IMR-90 (cell line): ENCODE measurements around the gene ZNF3. TPM values are rescaled to one million over a fixed set of nuclear protein-coding genes. Genes with fewer than 3 reads are reported as not detected.

Source experiments
- ATAC-seq: fragments of 200-7000 bp; cut with Tn5 transposase; 2 replicates; pipeline ENCODE4 v1.9.1; 2020; ENCODE audit warnings: low read depth, mild to moderate bottlenecking, moderate library complexity
- BruUV-seq: library from RNA; stranded (reverse); fragments of 400-500 nt; replicated peaks from 2 replicates; lab custom pipeline; 2021; lab: Mats Ljungman, UMichigan
- CTCF ChIA-PET: fragments of 300-600 bp; formaldehyde crosslinking; extraction: SDS; loops from one replicate; lab custom pipeline; 2021; ENCODE audit warnings: antibody characterized with exemption; lab: Yijun Ruan, JAX
- POLR2A ChIA-PET: fragments of 300-600 bp; sonication (Branson Sonifier 250); formaldehyde crosslinking; loops from one replicate; lab custom pipeline; 2022; ENCODE audit warnings: antibody characterized with exemption; ENCODE audit not compliant: unreplicated experiment; lab: Charles Lee
- DNase-seq: peaks from one replicate; pipeline ENCODE4 v3.0.0; 2013
- H2AFZ ChIP-seq: replicated peaks from 2 replicates; pipeline ENCODE3; 2013; ENCODE audit warnings: low read length, mild to moderate bottlenecking; ENCODE audit not compliant: poor library complexity
- H2AK5ac ChIP-seq: 2 replicates; pipeline ENCODE4 v1.6.1; 2013; ENCODE audit warnings: low read depth, low read length, inconsistent platforms
- H2AK9ac ChIP-seq: replicated peaks from 2 replicates; pipeline ENCODE3; 2013; ENCODE audit warnings: mild to moderate bottlenecking, low read depth, low read length, moderate library complexity; ENCODE audit not compliant: poor library complexity
- H2BK120ac ChIP-seq: 2 replicates; pipeline ENCODE4 v1.6.1; 2013; ENCODE audit warnings: low read depth, low read length, inconsistent platforms
- H2BK15ac ChIP-seq: 3 replicates; pipeline ENCODE4 v1.6.1; 2013; ENCODE audit warnings: low read depth, low read length, inconsistent platforms
- H2BK20ac ChIP-seq: 2 replicates; pipeline ENCODE4 v1.6.1; 2013; ENCODE audit warnings: low read depth, mild to moderate bottlenecking, inconsistent platforms, low read length, moderate library complexity
- H2BK5ac ChIP-seq: 2 replicates; pipeline ENCODE4 v1.6.1; 2013; ENCODE audit warnings: mild to moderate bottlenecking, low read depth, low read length, inconsistent platforms; ENCODE audit not compliant: poor library complexity, severe bottlenecking
- H3K14ac ChIP-seq: replicated peaks from 2 replicates; pipeline ENCODE4 v1.6.1; 2013; ENCODE audit warnings: low read depth, low read length, inconsistent platforms
- H3K18ac ChIP-seq: 2 replicates; pipeline ENCODE4 v1.6.1; 2013; ENCODE audit warnings: low read depth, low read length, control low read depth
- H3K23ac ChIP-seq: 2 replicates; pipeline ENCODE4 v1.6.1; 2013; ENCODE audit warnings: low read depth, low read length, inconsistent platforms
- H3K27ac ChIP-seq: 2 replicates; pipeline ENCODE4 v1.5.1; 2013; ENCODE audit warnings: mild to moderate bottlenecking, control low read depth, low read length; ENCODE audit not compliant: insufficient read depth
- H3K27me3 ChIP-seq: 2 replicates; pipeline ENCODE4 v1.6.1; 2013; ENCODE audit warnings: low read length; ENCODE audit not compliant: control insufficient read depth, insufficient read depth
- H3K36me3 ChIP-seq: 2 replicates; pipeline ENCODE4 v1.6.1; 2013; ENCODE audit warnings: low read length, mixed read lengths; ENCODE audit not compliant: control insufficient read depth, insufficient read depth
- H3K4ac ChIP-seq: 2 replicates; pipeline ENCODE4 v1.6.1; 2013; ENCODE audit warnings: low read depth, low read length, inconsistent platforms
- H3K4me1 ChIP-seq: 2 replicates; pipeline ENCODE4 v1.6.1; 2013; ENCODE audit warnings: low read length, mixed read lengths; ENCODE audit not compliant: control insufficient read depth, insufficient read depth
- H3K4me2 ChIP-seq: 2 replicates; pipeline ENCODE4 v1.6.1; 2013; ENCODE audit warnings: low read depth, mild to moderate bottlenecking, control low read depth, low read length, moderate library complexity
- H3K4me3 ChIP-seq: 2 replicates; pipeline ENCODE4 v1.5.1; 2013; ENCODE audit warnings: low read depth, mild to moderate bottlenecking, control low read depth, low read length, moderate library complexity; ENCODE audit not compliant: insufficient read depth
- H3K56ac ChIP-seq: 2 replicates; pipeline ENCODE4 v1.6.1; 2013; ENCODE audit warnings: low read length, inconsistent platforms; ENCODE audit not compliant: insufficient read depth; ENCODE audit errors: extremely low read depth
- H3K79me1 ChIP-seq, 2 experiments: 2 replicates each; pipeline ENCODE4 v1.6.1; 2013; ENCODE audit warnings: low read length in 2 of 2, inconsistent platforms in 1 of 2, low read depth in 1 of 2
- H3K9ac ChIP-seq: 2 replicates; pipeline ENCODE4 v1.6.1; 2013; ENCODE audit warnings: low read depth, low read length, control low read depth
- H3K9me1 ChIP-seq: 2 replicates; pipeline ENCODE4 v1.6.1; 2013; ENCODE audit warnings: low read length, inconsistent platforms; ENCODE audit not compliant: insufficient read depth
- H3K9me3 ChIP-seq: 2 replicates; pipeline ENCODE4 v1.6.1; 2013; ENCODE audit warnings: low read length; ENCODE audit not compliant: control insufficient read depth, insufficient read depth
- H4K20me1 ChIP-seq: 2 replicates; pipeline ENCODE4 v1.6.1; 2013; ENCODE audit warnings: low read length, inconsistent platforms; ENCODE audit not compliant: insufficient read depth
- H4K5ac ChIP-seq: 2 replicates; pipeline ENCODE4 v1.6.1; 2013; ENCODE audit warnings: mild to moderate bottlenecking, low read depth, low read length, control low read depth
- H4K8ac ChIP-seq, 2 experiments: 2 replicates each; pipeline ENCODE4 v1.6.1; 2013; ENCODE audit warnings: low read depth in 2 of 2, low read length in 2 of 2, control low read depth in 1 of 2, inconsistent platforms in 1 of 2
- H4K91ac ChIP-seq: 2 replicates; pipeline ENCODE4 v1.6.1; 2013; ENCODE audit warnings: low read depth, low read length, inconsistent platforms; ENCODE audit not compliant: insufficient read depth
- BHLHE40 ChIP-seq: fragments of 150-350 bp; IDR thresholded peaks from 2 replicates; pipeline ENCODE4 v1.6.1; 2016; ENCODE audit warnings: mild to moderate bottlenecking, low read depth, low read length
- CTCF ChIP-seq: conservative IDR thresholded peaks from 2 replicates; pipeline ENCODE4 v1.5.1; 2012; ENCODE audit warnings: mild to moderate bottlenecking, low read depth, low read length, improper control_type of control experiment
- RAD21 ChIP-seq: IDR thresholded peaks from 2 replicates; pipeline ENCODE4 v1.6.1; 2012; ENCODE audit warnings: low read length, improper control_type of control experiment
- WGBS, 2 experiments: methylation state at CpG; one replicate each; pipeline versions ENCODE4 v1.1.5 to v1.1.7; 2013; ENCODE audit warnings: missing lambda C conversion rate in 2 of 2; ENCODE audit not compliant: insufficient read length in 1 of 2; ENCODE audit errors: extremely low coverage in 2 of 2; 5-methylcytosine and 5-hydroxymethylcytosine counted together
- dilution Hi-C: fragments of 300-500 bp; cut with HindIII; formaldehyde crosslinking; loops from one replicate; pipeline ENCODE4 v1.14.3; 2018; ENCODE audit warnings: low sequenced_read_pairs; ENCODE audit not compliant: unreplicated experiment
- in situ Hi-C: fragments of 300-500 bp; cut with MboI; formaldehyde crosslinking; loops from 3 replicates; pipeline ENCODE4 v1.14.3; 2019; ENCODE audit warnings: low sequenced_read_pairs, inconsistent platforms, mixed read lengths
- intact Hi-C: fragments of 100-400 bp; cut with micrococcal nuclease; formaldehyde crosslinking; loops from 2 replicates; pipeline ENCODE4 v1.10.0; 2022
- polyA plus RNA-seq, 3 experiments: library from polyadenylated mRNA; depleted of rRNA; stranded (reverse); fragments of >200 nt; gene quantifications; 2 replicates each; pipeline ENCODE4 v1.2.3, GENCODE V29; 2012; ENCODE audit warnings: low replicate concordance in 1 of 3
- total RNA-seq: library from RNA; depleted of rRNA; stranded (reverse); fragments of >200 nt; gene quantifications from 2 replicates; pipeline ENCODE4 v1.2.3, GENCODE V29; 2012

The ZNF3 gene
- total and polyA plus RNA-seq, 2 of the 4 experiments (the other 2 are of a cell fraction): 24.8 to 30.8 TPM

- no peak overlapping the region for H3K4ac ChIP-seq
- intact Hi-C loops (no loop called here), dilution Hi-C loops (no loop called here), in situ Hi-C loops (no loop called here)
- H3K27me3 ChIP-seq: no peaks in the 10 kb centered on the region
- H3K36me3 ChIP-seq: peaks cover 48% of the 10 kb centered on the region
- H3K56ac ChIP-seq: no peak overlapping the region
- H3K27ac ChIP-seq: no peak overlapping the region
- H2AK5ac ChIP-seq: no peak overlapping the region
- H2AK9ac ChIP-seq: peak overlapping the region; percentile 30
- no peak overlapping the region for H2BK120ac ChIP-seq
- H4K20me1 ChIP-seq: no peaks in the 10 kb centered on the region
- ATAC-seq: no peak
- no peak overlapping the region for H4K91ac ChIP-seq
- H3K14ac ChIP-seq: no peak overlapping the region
- H3K79me1 ChIP-seq: peaks cover 4 to 5% of the 10 kb centered on the region in 2 experiments; a peak in 2 of 4 replicates
- no TSS peak for BruUV-seq
- H4K5ac ChIP-seq: no peak overlapping the region
- H3K4me2 ChIP-seq: no peak overlapping the region
- H2AFZ ChIP-seq: no peak overlapping the region
- WGBS, 2 experiments: 100% methylated on average over 1 of the region's 11 CpGs; no CpG with 5 or more reads in 1 of the 2 experiments
- H2BK20ac ChIP-seq: no peak overlapping the region
- H3K23ac ChIP-seq: no peak overlapping the region
- TF ChIP-seq CTCF (no peak), BHLHE40 (no peak), RAD21 (no peak)
- H3K4me1 ChIP-seq: peaks cover 2% of the 10 kb centered on the region; the same call in 1 of the 2 replicates
- H2BK15ac ChIP-seq: no peak overlapping the region
- no peak overlapping the region for H3K4me3 ChIP-seq
- no peak for DNase-seq
- no peak overlapping the region for H2BK5ac ChIP-seq
- 0 out of 2 replicates have a peak, but pooled peaks cover 3% of the 10 kb centered on the region for H3K9me1 ChIP-seq
- no peak overlapping the region for H4K8ac ChIP-seq
- ChIA-PET POLR2A (no interaction called here), CTCF (no interaction called here)
- H3K18ac ChIP-seq: no peak overlapping the region
- peaks cover 4% of the 10 kb centered on the region for H3K9me3 ChIP-seq
- no peak overlapping the region for H3K9ac ChIP-seq
Measured at GRCh38 chr7:100061518-100062193, 19.9 kb downstream of the ZNF3 start.
